ENCODE measurements around the gene MED20. TPM values are rescaled to one million over a fixed set of nuclear protein-coding genes. Genes with fewer than 3 reads are reported as not detected.
A peak's percentile ranks its signal among the peaks of the same experiment; 100 is the strongest.

The MED20 gene
- total RNA-seq, 5 donors from 2014 or later (not counting 1 experiment from before 2014, with no cell fraction given): 5.4 to 12.1 (median 11.1) TPM

GRCh38 chr6:41942067-41942851 lies 21.3 kb upstream of the MED20 start:
- H3K9me3 Mint-ChIP-seq: no peaks in the 10 kb centered on the region
- ChIA-PET POLR2A (interaction anchor here (0.5 to 0.7 kb wide), 7 partner anchors 18 to 1466 kb away, joined by 3 to 10 read pairs (median 4); no protein-coding TSS in a partner anchor), CTCF (interaction anchor here (0.6 to 2.6 kb wide), 5 partner anchors 21 to 959 kb away, joined by 3 to 15 read pairs (median 4); partner anchors contain the start of genes BYSL (in 2 of the 2) and MED20 (in 1 of the 2))
- H3K27me3 Mint-ChIP-seq: no peaks in the 10 kb centered on the region
- peak; percentile 8 to 19 (median 12) for ATAC-seq (replicated peaks in 1 of 4)
- DNase-seq: peak in 5 of 35 experiments; percentile 8 to 59 (median 25)
- peak overlapping the region; percentile 53 for H3K27ac ChIP-seq (ENCODE audit: low read length)
- H3K9me3 ChIP-seq: no peaks in the 10 kb centered on the region
- peaks cover 3% of the 10 kb centered on the region for H3K36me3 Mint-ChIP-seq
- H3K4me3 Mint-ChIP-seq: peak overlapping the region; percentile 79 to 93 (median 87)
- H3K4me3 ChIP-seq (ENCODE audit: control insufficient read depth in 1 of 2, extremely low read depth in 1 of 2, low read length in 1 of 2): peak overlapping the region; percentile 39 to 91
- peaks cover 49 to 58% of the 10 kb centered on the region in 2 experiments for H3K4me1 ChIP-seq (ENCODE audit: control insufficient read depth in 1 of 2, extremely low read depth in 1 of 2, insufficient read depth in 2 of 2, low read length in 2 of 2)
- peaks cover 62 to 71% (median 70%) of the 10 kb centered on the region in 3 donors for H3K4me1 Mint-ChIP-seq
- peak overlapping the region; percentile 87 to 91 for H3K27ac Mint-ChIP-seq
- 24% methylated on average over 12 of the region's 20 CpGs for WGBS (ENCODE audit: insufficient coverage)
- H3K27me3 ChIP-seq (replicated peaks in 1 of 2; ENCODE audit: control insufficient read depth in 2 of 2, extremely low read depth in 1 of 2, insufficient read depth in 2 of 2, low read length in 1 of 2): no peaks in the 10 kb centered on the region
- H3K36me3 ChIP-seq (ENCODE audit: control insufficient read depth in 2 of 2, extremely low read depth in 1 of 2, insufficient read depth in 1 of 2, low read length in 1 of 2): peaks cover 7 to 14% of the 10 kb centered on the region in 2 donors

- under 1% methylated on average over 86 of the region's 87 CpGs for WGBS (ENCODE audit: insufficient coverage)
Observed at GRCh38 chr6:41941280-41942066, 20.5 kb upstream of the MED20 start, which contains the start of gene CCND3. TSS of gene CCND3 (minus strand) at chr6:41941808. CDS start at chr6:41941649, 159 bp downstream.

GRCh38 chr6:41940759-41941279 lies 19.9 kb upstream of the MED20 start:
- under 1% methylated on average over 29 of the region's 38 CpGs for WGBS (ENCODE audit: insufficient coverage)
- peak overlapping the region; percentile 73 to 91 for H3K4me3 ChIP-seq (ENCODE audit: control insufficient read depth in 1 of 2, extremely low read depth in 1 of 2, low read length in 1 of 2)
- peaks cover 9% of the 10 kb centered on the region for H3K36me3 Mint-ChIP-seq

More at GRCh38 chr6:41941280-41942066, 20.5 kb upstream of the MED20 start, which contains the start of gene CCND3:
- Mint-ChIP-seq H3K4me3 (peak within 1 kb of the TSS; percentile 81 to 93 (median 87)), H3K36me3 (peaks cover 6% of the 10 kb centered on the region), H3K27me3 (no peaks in the 10 kb centered on the region), H3K27ac (peak within 1 kb of the TSS; percentile 89 to 92), H3K4me1 (peaks cover 63 to 75% (median 74%) of the 10 kb centered on the region in 3 donors), H3K9me3 (no peaks in the 10 kb centered on the region)
- Histone ChIP-seq H3K27me3 (replicated peaks in 1 of 2; ENCODE audit: control insufficient read depth in 2 of 2, extremely low read depth in 1 of 2, insufficient read depth in 2 of 2, low read length in 1 of 2) (no peaks in the 10 kb centered on the region), H3K27ac (ENCODE audit: low read length) (peak within 1 kb of the TSS; percentile 66), H3K36me3 (ENCODE audit: control insufficient read depth in 2 of 2, extremely low read depth in 1 of 2, insufficient read depth in 1 of 2, low read length in 1 of 2) (peaks cover 7 to 22% of the 10 kb centered on the region in 2 donors), H3K4me1 (ENCODE audit: control insufficient read depth in 1 of 2, extremely low read depth in 1 of 2, insufficient read depth in 2 of 2, low read length in 2 of 2) (peaks cover 56 to 66% of the 10 kb centered on the region in 2 experiments), H3K4me3 (ENCODE audit: control insufficient read depth in 1 of 2, extremely low read depth in 1 of 2, low read length in 1 of 2) (peak within 1 kb of the TSS; percentile 73 to 91), H3K9me3 (no peaks in the 10 kb centered on the region)
- CTCF ChIA-PET: interaction anchor here in 1 of 2 donors (0.6 to 2.6 kb wide), 3 partner anchors 20 to 155 kb away, joined by 3 to 15 read pairs (median 5); partner anchors contain the start of genes BYSL and MED20
- peak; percentile 61 to 90 (median 77) for DNase-seq
- peak; percentile 71 to 75 (median 74) for ATAC-seq (replicated peaks in 1 of 4)
- POLR2A ChIA-PET: interaction anchor here in 1 of 2 donors (0.5 to 0.7 kb wide), 2 partner anchors 18 to 490 kb away, joined by 3 to 5 read pairs; no protein-coding TSS in a partner anchor

GRCh38 chr6:41939848-41940758 lies 19.2 kb upstream of the MED20 start:
- H3K27me3 ChIP-seq (replicated peaks in 1 of 2; ENCODE audit: control insufficient read depth in 2 of 2, extremely low read depth in 1 of 2, insufficient read depth in 2 of 2, low read length in 1 of 2): no peaks in the 10 kb centered on the region
- no peaks in the 10 kb centered on the region for H3K9me3 ChIP-seq
- H3K27ac Mint-ChIP-seq: peak overlapping the region; percentile 89 to 92
- H3K27me3 Mint-ChIP-seq: no peaks in the 10 kb centered on the region
- H3K9me3 Mint-ChIP-seq: no peaks in the 10 kb centered on the region
- ChIA-PET CTCF (interaction anchor here (0.5 to 3.7 kb wide), 7 partner anchors 10 to 104 kb away, joined by 3 to 26 read pairs (median 4); partner anchors contain the start of genes BYSL (in 1 of the 2) and MED20 (in 1 of the 2)), POLR2A (interaction anchor here in 1 of 2 donors (0.5 kb wide), 1 partner anchor 1444 kb away, joined by 3 read pairs; no protein-coding TSS in a partner anchor)
- 2% methylated on average over 12 of the region's 27 CpGs for WGBS (ENCODE audit: insufficient coverage)
- peak in 3 of 35 experiments; percentile 24 to 38 (median 32) for DNase-seq
- peak overlapping the region; percentile 66 for H3K27ac ChIP-seq (ENCODE audit: low read length)
- H3K4me3 Mint-ChIP-seq: peak overlapping the region; percentile 81 to 93 (median 87)
- H3K4me3 ChIP-seq (ENCODE audit: control insufficient read depth in 1 of 2, extremely low read depth in 1 of 2, low read length in 1 of 2): peak overlapping the region; percentile 73 to 91
- peaks cover 7 to 27% of the 10 kb centered on the region in 2 donors for H3K36me3 ChIP-seq (ENCODE audit: control insufficient read depth in 2 of 2, extremely low read depth in 1 of 2, insufficient read depth in 1 of 2, low read length in 1 of 2)
- H3K4me1 Mint-ChIP-seq: peaks cover 68 to 79% (median 75%) of the 10 kb centered on the region in 3 donors
- peak in 1 of 4 experiments; percentile 26 for ATAC-seq (replicated peaks in 1 of 4)
- peaks cover 66 to 76% of the 10 kb centered on the region in 2 experiments for H3K4me1 ChIP-seq (ENCODE audit: control insufficient read depth in 1 of 2, extremely low read depth in 1 of 2, insufficient read depth in 2 of 2, low read length in 2 of 2)
- H3K36me3 Mint-ChIP-seq: peaks cover 10% of the 10 kb centered on the region

More at GRCh38 chr6:41940759-41941279, 19.9 kb upstream of the MED20 start:
- peak overlapping the region; percentile 81 to 93 (median 87) for H3K4me3 Mint-ChIP-seq
- no peaks in the 10 kb centered on the region for H3K27me3 ChIP-seq (replicated peaks in 1 of 2; ENCODE audit: control insufficient read depth in 2 of 2, extremely low read depth in 1 of 2, insufficient read depth in 2 of 2, low read length in 1 of 2)
- peak overlapping the region; percentile 66 for H3K27ac ChIP-seq (ENCODE audit: low read length)
- ChIA-PET CTCF (interaction anchor here in 1 of 2 donors (1.6 to 3.7 kb wide), 2 partner anchors 20 to 99 kb away, joined by 5 to 26 read pairs; partner anchors contain the start of genes BYSL and MED20), POLR2A (no interaction called here)
- H3K27ac Mint-ChIP-seq: peak overlapping the region; percentile 89 to 92
- DNase-seq: peak in 33 of 35 experiments; percentile 29 to 67 (median 48)
- H3K36me3 ChIP-seq (ENCODE audit: control insufficient read depth in 2 of 2, extremely low read depth in 1 of 2, insufficient read depth in 1 of 2, low read length in 1 of 2): peaks cover 10 to 26% of the 10 kb centered on the region in 2 donors
- H3K4me1 ChIP-seq (ENCODE audit: control insufficient read depth in 1 of 2, extremely low read depth in 1 of 2, insufficient read depth in 2 of 2, low read length in 2 of 2): peaks cover 62 to 72% of the 10 kb centered on the region in 2 experiments
- ATAC-seq (replicated peaks in 1 of 4): peak; percentile 4 to 24 (median 20)
- H3K4me1 Mint-ChIP-seq: peaks cover 66 to 78% (median 76%) of the 10 kb centered on the region in 3 donors
- H3K27me3 Mint-ChIP-seq: no peaks in the 10 kb centered on the region
- no peaks in the 10 kb centered on the region for H3K9me3 ChIP-seq
- H3K9me3 Mint-ChIP-seq: no peaks in the 10 kb centered on the region

Measured in T-cell (primary cell).